Ecto neural progenitor cell (in vitro differentiated cells): ENCODE measurements around the gene IL34.
"Not testable (repeated sequence)": the region's sequence is repeated elsewhere in the genome, so short reads cannot be mapped to it uniquely, and the experiment has no call there.

ENCODE experiments used
- DNase-seq: peaks from one replicate; pipeline ENCODE4 v3.0.0-alpha.2; 2018; ENCODE audit warnings: low spot score

Gene IL34

DNA sequence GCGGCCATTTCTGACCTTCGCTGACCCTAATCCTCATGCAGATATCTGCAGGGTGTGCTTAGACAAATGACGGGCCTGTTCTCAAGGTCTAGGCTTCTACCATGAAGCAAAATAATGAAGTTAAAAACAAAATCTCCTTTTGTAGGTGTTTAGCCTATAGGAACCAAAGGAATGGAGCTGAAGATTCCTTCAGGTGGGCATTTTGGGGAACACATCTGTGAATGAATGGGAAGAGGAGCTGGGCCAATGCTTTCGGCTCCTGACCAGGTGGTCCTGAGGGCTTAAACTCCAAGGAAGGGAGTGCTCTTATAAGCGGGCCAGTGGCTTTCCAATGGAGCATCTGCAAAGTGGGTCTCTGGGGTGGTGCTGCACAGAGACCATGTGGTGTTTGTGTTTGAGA lies 14.1 kb upstream of the IL34 start:
- DNase-seq = no peak

DNA sequence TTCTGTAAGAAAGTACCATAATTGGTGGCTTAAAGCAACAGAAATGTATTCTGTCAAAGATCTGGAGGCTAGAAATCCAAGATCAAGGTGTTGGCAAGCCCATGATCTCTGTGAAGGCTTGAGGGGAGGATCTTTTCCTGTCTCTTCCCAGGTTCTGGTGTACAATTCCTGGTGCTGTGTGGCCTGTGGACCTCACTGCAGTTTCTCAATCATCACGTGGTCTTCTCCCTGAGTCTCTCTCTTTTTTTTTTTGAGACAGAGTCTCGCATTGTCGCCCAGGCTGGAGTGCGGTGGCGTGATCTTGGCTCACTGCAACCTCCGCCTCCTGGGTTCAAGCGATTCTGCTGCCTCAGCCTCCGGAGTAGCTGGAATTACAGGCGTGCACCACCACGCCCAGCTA lies 12.7 kb upstream of the IL34 start:
- DNase-seq = not testable (repeated sequence)

DNA sequence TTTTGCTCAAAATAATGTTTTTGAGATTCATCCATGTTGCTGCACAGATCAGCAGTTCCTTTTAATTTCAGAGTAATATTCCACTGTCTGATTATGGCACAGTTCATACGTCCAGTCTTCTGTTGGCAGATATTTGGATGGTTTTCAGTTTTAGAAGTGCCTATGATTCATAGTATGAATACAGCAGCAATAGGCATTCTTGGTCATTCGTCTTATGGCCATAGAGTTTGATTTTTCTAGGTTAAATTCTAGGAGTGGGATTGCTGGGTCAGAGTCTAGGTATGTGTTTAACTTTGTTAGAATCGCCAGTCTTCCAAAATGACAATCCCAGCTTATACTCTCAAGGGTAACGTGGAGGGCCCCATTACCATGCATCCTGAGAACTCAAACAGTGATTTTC lies 11.5 kb upstream of the IL34 start:
- no peak for DNase-seq

DNA sequence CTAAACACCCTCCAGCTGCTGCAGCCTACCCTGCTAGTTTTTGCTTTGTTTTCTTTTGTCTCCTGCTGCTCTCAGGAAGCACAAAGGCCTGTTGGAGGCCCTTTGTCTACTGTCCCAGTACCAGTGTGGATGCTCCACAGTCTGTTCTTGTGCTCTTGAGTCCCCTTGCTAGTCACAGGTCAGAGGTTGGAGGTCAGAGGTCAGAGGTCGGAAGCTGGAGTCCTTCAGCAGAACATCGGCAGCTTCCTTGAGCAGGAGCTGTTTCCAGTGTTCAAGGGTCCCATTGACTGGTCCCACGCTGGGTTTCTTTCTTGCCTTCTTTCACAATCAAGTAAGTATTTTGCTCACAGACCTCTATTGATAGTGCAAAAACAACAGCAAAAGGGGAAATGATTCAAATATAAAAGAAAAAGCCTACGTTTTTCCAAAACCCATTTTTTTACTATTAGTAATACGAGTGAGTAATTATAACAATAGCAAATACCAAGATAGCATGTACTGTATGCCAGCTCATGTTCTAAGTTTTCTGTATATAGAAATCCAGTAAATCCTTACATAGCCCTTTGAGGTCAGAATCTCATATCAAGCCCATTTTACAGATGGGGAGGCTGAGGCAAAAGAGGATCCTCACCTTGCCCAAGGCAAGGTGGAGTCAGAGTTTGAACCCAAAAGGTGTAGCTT lies 10.9 kb upstream of the IL34 start:
- DNase-seq = peak; percentile 74

DNA sequence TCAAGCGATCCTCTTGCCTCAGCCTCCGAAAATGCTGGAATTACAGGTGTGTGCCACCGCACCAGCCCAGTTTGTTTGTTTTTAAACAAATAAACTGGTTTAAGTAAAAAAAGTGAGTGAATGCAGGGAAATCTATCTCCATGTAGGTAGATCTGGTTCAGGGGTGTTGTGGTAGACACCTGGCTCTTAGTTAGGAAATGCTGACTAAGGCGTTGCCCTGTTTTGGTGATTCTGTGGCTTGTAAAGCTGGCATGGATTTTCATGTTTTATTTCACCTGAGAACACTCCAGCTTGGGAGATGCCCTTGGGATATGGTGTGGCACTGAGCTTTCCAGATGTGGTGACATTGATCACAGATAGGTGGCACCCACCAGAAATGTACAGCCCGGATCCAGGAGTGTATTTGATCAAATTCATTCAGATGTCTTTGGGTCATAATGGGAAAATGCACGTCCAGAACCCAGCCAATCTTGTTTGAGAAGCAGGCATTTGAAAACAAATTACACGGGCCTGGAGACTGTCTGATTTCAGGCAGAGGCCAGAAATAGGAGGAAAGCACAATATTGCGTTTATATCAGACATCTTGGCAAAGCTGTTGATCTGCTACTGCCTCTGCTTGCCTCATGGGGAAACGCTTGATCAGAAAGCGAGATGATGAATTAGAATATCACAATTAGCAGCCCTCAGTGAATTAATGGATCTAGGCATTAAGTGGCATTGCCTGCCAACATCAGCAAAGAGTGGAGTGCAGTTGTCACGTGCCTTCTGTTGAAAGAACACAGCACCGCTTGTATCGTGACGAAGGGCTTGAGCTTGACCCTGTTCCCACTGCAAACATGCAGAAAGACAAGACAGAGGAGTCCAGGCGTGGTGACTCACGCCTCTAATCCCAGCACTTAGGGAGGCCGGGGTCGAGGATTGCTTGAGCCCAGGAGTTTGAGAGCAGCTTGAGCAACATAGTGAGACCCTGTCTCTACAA lies 7.3 kb upstream of the IL34 start:
- DNase-seq = no peak

DNA sequence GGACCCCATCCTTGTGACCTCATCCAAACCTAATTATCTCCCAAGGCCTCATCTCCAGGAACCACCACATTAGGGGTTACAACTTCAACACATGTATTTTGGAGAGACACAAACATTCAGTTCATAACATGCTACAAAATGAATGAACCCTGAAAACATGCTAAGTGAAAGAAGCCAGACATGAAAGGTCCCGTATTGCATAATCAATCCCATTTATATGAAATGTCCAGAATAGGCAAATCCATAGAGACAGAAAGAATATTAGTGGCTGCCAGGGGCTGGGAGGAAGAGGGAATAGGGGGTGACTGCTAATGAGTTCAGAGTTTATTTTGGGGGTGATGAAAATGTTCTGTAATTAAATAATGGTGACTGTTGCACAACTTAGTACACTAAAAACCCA lies 3.7 kb upstream of the IL34 start:
- DNase-seq = no peak

DNA sequence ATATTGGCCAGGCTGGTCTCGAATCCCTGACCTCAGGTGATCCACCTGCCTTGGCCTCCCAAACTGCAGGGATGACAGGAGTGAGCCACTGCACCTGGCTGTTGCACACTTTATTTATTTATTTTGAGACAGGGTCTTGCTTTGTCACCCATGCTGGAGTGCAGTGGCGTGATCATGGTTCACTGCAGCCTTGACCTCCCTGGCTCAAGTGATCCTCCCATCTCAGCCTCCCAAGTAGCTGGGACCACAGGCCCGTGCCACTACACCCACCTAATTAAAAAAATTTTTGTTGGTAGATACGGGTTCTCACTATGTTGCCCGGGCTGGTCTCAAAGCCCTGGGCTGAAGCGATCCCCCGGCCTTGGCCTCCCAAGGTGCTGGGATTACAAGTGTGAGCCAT lies 3.1 kb upstream of the IL34 start:
- not testable (repeated sequence) for DNase-seq

DNA sequence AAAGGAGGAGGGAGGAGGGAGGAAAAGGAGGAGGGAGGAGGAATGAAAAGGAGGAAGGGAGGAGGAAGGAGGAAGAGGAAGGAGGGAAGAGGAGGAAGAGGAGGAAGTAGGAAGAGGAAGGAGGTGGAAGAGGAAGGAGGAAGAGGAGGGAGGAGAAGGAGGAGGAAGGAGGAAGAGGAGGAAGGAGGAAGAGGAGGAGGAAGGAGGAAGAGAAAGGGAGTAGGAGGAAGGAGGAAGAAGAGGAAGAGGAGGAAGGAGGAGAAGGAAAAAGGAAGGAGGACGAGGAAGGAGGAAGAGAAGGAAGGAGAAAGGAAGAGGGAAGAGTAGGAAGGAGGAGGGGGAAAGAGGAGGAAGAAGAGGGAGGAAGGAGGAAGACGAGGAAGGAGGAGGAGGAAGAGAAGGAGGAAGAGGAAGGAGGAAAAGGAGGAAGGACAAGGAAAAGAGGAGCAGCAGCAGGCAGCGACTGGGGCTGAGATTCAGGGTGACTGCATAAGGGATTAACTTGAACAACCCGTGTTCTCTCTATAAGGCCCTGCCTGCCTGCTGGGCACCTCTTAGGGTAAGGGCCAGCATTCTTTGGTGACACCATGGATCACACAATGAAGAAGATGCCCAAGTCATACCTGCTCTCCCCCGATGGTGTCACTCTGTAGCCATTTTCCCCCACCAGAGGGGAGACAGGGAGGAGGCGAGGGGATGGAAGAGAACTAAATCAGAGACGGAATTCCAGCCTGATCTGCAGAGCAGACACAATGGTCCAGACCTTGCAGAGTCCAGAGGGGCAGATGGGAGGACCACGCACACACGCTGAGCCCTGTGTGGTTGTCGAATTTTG lies 1.4 kb upstream of the IL34 start:
- peak; percentile 37 for DNase-seq

DNA sequence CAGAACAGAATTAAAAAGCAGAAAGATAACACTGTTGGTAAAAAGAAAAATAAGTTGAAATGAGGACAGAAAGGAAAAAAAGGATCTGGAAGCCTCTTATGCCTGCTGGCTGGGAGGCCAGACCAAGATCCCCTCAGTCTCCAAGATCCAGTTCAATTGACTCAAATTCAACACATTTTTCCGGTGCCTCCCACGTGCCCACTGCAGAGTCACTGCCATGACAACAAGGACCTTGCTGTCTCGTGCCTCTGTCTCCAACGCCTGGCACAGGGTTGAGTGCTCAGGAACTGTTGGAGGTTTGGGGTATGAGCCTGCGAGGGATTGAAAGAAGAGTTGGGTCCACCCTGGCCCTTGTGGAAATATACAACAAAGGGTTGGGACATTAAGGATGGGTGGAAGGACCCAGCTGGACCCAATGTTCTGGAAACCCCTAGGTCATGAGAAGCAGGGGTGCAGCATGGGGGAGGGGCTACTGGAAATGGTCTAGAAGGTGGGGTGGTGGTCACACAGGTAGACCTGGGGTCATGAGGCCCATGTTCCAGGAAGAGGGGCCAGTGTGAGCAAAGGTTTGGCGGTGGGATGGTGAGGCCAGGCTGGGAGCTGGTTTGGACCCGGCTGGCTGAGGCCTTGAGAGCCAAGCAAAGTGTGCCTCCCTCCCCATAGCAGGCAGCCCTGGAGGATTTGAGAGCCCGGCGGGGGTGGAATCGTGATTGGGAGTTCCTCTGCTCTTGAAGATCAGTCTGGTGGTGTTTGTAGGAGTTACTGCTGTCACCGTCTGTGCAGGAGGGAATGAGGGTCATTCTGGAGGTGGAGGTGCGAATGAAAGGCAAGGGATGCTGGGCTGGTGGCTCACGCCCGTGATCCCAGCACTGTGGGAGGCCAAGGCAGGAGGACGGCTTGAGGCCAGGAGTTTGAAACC lies 1.3 kb downstream of the IL34 start:
- DNase-seq = no peak

DNA sequence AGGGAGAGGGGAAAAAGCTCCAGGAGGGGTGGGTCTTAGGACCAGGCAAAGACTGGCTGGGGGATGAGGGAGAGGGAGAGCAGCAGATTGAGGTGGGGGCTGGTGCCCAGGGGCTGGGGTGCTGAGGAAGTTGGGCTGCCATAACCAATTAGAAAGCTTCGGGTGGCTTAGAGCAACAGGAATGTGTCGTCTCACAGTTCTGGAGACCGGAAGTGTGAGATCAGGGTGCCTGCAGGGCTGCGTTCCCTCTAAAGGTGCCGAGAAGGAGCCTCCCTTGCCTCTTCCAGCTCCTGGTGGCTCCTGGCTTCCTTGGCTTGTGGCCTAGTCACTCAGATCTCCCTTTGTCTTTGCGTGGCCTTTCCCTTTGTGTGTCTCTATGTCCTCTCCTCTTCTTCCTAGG lies 2.2 kb downstream of the IL34 start:
- DNase-seq = no peak

DNA sequence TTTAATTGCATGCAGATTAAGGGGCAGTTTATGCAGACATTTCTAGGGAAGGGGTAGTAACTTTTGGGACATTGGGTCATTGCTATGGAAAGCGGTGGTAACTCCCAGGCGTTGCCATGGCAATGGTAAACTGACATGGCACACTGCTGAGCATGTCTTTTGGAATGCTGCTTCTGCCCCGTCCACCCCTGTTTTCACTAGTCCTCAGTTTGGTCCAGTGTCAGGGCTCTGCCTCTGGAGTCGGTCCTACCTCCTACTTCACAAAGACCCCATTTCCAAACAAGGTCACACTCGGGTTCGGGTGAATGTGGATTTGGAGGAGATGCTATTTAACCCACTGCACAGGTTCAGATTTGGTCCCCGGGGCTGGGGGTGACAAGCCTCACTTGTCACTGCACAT lies 2.9 kb downstream of the IL34 start:
- peak; percentile 34 for DNase-seq

DNA sequence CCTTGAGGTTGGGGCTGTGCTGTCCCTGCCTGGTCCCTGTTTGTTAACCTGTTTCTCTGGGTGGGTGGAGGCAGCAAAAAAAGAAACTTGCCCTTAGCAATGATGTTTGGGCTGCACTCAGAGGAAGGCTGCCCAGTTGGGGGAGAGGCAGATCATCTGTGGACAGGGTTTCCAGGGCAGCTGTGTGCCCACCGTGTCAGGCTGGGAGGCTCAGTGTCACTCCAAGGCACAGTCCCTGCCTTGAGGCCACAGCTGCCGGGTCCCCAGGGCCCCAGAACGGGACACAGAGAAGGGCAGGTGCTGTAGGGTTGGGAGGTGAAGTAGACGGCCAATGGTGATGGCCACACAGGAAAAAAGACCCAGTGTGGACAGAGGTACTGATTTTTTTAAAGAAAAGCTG lies 3.9 kb downstream of the IL34 start:
- DNase-seq = no peak

DNA sequence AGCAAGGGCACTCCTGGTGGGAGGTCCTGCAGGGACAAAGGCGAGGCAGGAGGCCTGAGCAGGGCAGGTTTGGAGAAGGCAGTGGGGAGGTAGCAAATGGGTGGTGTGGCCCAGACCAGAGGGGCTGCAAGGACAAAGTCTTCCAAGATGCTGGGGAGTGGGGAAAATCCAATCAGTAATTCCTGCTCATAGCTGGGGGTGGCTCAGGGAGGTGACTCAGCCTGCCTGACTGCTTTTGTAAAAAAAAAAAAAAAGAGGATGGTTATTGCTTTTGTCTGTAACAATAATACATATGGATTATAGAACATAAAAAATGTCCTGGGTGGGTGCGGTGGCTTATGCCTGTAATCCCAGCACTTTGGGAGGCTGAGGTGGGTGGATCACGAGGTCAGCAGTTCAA lies 5.2 kb downstream of the IL34 start:
- DNase-seq = no peak

DNA sequence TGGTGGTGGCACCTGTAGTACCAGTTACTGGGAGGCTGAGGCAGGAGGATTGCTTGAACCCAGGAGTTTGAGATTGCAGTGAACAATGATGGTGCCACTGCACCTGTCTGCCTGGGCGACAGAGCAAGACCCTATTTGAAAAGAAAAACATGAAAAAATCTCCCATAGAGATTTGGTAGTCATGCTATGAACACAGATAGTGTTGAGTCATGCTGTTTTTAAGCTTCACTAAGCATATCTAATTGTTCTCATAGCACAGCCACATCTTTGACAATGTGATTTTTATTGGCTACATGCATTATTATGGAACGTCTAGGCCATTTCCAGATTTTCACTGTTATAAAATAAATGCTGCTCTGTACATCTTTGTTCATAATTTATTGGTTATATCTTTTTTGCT lies 6.0 kb downstream of the IL34 start:
- DNase-seq = no peak

DNA sequence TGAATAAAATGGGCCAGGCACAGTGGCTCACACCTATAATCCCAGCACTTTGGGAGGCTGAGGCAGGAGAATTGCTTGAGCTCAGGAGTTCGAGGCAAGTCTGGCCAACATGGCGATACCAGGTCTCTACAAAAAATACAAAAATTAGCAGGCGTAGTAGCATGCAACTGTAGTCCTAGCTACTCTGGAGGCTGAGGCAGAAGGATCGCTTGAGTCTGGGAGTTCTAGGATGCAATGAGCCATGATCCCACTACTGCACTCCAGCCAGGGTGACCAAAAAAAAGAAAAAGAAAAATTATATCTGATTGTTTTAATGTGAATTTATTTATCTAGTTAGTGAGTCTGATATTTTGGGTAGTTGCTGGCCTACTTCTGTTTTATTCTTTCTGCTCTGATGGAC lies 7.0 kb downstream of the IL34 start:
- DNase-seq = no peak

DNA sequence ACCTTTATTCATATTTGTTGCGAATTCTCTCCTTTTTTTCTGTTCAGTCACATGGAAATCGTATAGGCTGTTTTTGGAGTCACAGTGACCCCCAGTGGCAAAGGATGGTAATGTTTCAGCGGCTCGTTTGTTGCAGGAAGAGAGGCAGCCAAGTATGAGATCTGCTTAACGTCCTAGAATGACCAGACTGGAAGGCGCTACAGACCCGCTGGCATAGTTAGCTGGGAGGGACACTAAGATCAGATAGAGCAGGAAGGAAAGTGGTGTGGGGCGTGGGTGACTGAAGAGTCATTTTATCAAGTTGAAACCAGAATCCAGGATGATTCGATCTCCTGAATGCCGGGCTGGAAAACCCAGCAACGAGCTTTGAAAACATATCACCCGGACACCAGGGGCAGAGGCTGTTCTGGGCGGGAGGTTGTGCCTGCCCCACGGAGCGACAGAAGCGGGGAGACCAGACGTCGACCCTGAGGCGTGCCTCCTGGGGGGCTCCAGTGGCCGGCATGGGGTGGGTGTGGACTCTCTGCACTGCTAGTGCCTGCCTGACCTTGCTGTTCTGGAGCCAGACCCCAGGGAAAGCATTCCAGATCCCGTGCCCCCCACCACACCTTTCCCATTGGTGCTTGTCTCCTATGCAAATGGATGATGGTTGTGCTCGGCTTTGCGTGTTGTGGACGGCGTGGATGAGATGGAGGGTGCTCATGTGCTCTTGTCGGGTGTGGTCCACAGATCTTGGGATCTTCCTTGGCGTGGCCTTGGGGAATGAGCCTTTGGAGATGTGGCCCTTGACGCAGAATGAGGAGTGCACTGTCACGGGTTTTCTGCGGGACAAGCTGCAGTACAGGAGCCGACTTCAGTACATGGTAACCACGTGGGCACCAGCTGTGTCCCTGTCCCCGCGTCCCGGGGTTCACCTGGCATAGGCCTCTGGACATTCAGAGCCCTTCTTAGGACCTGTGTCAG lies 7.7 kb downstream of the IL34 start:
- peak; percentile 90 for DNase-seq

DNA sequence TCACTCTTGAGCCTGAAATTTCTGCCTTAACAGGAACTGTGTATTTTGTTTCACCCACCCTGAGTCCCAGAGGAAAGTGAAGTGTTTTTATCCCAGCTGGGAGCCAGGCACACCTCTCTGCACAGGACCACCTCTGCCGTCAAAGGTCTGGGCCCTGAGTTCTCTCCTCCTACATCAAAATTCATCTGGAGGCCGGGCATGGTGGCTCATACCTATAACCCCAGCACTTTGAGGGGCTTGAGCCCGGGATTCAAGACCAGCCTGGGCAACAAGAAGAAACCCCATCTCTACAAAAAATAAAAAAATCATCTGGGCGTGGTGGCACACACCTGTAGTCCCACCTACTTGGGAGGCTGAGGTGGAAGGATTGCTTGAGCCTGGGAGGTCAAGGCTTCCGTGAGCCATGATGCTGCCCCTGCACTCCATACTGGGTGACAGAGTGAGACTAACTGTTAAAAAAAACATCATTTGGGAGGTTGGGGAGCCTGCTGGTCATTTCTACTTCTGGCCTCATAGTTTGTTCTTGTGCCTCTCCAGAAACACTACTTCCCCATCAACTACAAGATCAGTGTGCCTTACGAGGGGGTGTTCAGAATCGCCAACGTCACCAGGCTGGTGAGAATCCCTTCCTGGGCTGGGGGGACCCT lies 9.8 kb downstream of the IL34 start:
- no peak for DNase-seq

DNA sequence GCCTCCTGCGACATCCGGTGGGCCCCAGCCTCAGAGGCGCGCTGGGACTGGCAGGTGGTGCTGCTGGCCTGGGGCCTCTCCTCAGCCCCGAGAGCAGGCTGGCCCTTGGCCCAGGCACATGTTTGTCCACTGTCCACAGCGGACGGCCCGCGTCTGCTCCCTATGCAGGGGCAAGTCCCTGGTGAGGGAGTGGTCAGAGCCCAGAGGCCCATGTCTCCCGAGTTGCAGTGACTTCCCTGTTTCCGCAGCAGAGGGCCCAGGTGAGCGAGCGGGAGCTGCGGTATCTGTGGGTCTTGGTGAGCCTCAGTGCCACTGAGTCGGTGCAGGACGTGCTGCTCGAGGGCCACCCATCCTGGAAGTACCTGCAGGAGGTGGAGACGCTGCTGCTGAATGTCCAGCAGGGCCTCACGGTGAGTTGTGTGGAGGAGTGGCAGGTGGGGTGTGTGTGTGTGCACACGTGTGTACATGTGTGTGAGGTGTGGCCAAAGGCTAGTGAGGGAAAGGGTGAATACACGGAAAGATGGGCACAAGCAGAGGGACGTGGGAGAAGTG lies 10.4 kb downstream of the IL34 start:
- peak; percentile 45 for DNase-seq

DNA sequence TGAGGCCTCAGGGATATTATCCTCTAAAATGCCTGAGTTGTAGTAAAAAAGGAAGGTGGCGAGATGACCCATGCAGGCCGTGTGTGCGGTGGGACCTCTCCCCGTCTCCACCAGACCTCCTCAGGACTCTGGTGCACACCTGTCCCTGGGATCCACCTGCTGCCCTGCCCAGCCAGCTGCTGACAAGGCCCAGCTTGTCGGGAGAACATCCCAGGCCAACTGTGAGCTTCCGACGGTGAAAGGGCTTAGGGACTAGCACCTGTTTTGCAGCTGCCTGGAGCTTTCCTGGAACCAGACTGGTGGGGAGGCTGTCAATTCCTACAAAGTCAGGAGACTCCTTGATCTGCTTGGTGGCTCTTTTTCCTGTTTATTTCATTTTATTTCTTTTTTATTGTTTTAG lies 11.6 kb downstream of the IL34 start:
- peak; percentile 40 for DNase-seq
